H7 (cell line): Measurements from ENCODE around the gene CATSPERE. TPM values are rescaled to one million over a fixed set of nuclear protein-coding genes. Genes with fewer than 3 reads are reported as not detected.

Source experiments
- DNase-seq: peaks from one replicate; pipeline ENCODE4 v3.0.0; 2012
- H3K27me3 ChIP-seq: 2 replicates; pipeline ENCODE4 v1.6.0; 2011; ENCODE audit warnings: mild to moderate bottlenecking, low read length; ENCODE audit not compliant: control insufficient read depth, insufficient read depth
- H3K36me3 ChIP-seq: replicated peaks from 2 replicates; pipeline ENCODE4 v1.5.1; 2011; ENCODE audit warnings: low read length; ENCODE audit not compliant: control insufficient read depth, insufficient read depth
- H3K4me3 ChIP-seq: 2 replicates; pipeline ENCODE4 v1.5.1; 2011; ENCODE audit warnings: low read depth, mild to moderate bottlenecking, control low read depth, low read length, moderate library complexity; ENCODE audit not compliant: insufficient read depth
- total RNA-seq: library from RNA; depleted of rRNA; stranded (reverse); fragments of >200 nt; shearing (Covaris generic); gene quantifications from 2 replicates; pipeline ENCODE4 v1.2.3, GENCODE V29; 2014

The CATSPERE gene
- total RNA-seq, 1 experiment from 2014 or later: 0.14 TPM

DNA sequence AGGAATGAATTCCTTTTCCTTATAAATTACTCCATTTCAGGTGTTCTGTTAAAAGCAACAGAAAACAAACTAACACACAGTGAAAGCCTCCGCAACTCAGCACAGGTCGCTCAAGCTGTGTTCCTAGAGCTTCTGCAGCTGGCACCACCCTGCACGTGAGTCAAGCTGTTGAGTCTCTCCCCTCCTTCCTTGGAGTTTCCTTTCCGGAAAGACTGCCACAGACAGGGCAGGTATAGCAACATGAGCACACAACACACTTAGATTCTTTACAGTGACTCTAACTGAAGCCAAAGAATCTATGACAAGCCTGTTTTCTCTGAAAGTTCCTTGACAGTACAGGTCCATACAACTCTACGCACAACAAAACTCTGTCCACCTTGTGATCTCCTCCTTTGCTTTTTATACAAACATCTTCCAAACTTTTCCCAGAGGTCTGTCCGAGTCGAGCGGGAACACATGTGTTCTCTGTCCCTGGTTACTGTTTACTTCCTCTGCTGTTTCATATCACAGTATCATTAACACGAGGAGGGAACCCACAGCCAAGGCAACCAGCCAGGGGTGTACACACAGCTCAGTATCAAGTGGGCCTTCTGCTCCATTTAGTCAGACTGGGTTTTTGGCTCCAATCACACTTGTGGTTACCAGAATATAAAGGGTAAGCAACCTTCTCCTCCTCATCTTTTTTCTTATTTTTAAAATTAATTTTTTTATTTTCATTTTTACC, 153.2 kb downstream of the CATSPERE start:
- H3K4me3 ChIP-seq: no peak overlapping the region
- no peak for DNase-seq
- no peaks in the 10 kb centered on the region for H3K36me3 ChIP-seq
- no peaks in the 10 kb centered on the region for H3K27me3 ChIP-seq

DNA sequence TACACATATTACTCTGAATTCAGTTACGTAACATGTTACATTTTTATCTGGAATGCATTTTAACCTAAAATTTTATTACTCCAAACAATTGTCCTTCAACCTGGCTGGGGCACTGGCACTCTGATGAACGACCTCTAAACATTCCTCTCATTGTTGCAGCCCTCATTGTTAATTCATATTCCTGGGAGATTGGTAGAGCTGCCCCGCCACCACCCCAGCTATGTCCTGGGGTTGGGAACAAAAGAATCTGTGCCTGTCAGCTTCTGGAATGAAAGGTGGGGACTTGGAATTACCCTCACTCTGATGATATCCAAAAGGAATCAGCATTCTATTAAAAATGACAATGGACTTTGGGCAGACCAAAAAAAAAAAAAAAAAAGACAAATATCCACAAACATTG, 153.8 kb downstream of the CATSPERE start:
- Histone ChIP-seq H3K27me3 (no peaks in the 10 kb centered on the region), H3K36me3 (no peaks in the 10 kb centered on the region), H3K4me3 (no peak overlapping the region)
- DNase-seq: no peak

DNA sequence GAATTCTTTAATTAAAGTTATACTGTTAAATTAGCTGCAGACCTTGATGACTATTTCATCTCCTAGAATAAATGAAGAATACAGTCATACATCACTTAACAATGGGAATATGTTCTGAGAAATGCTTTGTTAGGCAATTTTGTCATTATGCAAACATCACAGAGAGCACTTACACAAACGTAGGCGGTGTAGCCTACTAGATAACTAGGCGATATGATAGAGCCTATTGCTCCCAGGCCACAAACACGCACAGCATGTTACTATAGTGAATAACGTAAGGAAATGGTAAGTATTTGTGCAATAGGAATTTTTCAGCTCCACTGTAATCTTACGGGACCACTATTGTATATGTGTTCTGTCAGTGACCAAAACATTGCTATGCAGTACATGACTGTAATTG, 154.2 kb downstream of the CATSPERE start:
- Histone ChIP-seq H3K27me3 (no peaks in the 10 kb centered on the region), H3K36me3 (no peaks in the 10 kb centered on the region), H3K4me3 (no peak overlapping the region)
- DNase-seq: no peak

DNA sequence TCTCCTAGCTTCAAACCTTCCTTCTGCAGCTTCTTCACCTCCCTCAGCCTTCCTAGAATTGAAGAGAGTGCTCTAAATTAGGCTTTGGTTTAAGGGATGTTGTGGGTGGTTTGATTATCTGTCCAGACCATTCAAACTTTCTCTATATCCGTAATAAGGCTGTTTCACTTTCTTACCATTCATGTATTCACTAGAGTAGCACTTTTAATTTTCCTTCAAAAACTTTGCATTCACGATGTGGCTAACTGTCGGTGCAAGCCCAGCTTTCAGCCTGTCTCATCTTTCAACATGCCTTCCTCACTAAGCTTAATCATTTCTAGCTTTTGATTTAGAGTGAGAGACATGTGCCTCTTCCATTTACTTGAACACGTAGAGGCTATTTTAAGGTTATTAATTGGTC, 165.6 kb downstream of the CATSPERE start:
- H3K36me3 ChIP-seq: no peaks in the 10 kb centered on the region
- no peaks in the 10 kb centered on the region for H3K27me3 ChIP-seq
- no peak overlapping the region for H3K4me3 ChIP-seq
- no peak for DNase-seq

DNA sequence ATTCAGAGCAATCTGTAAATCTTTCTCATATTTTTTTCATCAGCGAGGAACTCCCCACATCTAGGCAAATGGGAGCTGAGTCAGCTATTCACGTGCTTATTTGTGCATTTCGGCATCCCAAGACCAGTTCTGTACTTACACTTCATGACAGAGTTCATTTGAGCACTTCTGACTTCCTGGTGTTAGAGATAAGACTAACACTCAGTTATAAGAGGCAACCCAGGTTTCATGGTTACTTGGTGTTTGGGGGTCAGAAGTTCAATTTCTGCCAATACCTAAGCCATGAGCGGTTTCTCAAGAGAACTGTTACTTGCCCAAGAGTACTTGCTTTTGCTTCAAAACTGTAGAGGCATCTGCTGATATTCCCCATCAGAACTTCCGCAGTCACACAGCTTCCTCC, 167.7 kb downstream of the CATSPERE start:
- H3K27me3 ChIP-seq: no peaks in the 10 kb centered on the region
- no peaks in the 10 kb centered on the region for H3K36me3 ChIP-seq
- DNase-seq: no peak
- no peak overlapping the region for H3K4me3 ChIP-seq

DNA sequence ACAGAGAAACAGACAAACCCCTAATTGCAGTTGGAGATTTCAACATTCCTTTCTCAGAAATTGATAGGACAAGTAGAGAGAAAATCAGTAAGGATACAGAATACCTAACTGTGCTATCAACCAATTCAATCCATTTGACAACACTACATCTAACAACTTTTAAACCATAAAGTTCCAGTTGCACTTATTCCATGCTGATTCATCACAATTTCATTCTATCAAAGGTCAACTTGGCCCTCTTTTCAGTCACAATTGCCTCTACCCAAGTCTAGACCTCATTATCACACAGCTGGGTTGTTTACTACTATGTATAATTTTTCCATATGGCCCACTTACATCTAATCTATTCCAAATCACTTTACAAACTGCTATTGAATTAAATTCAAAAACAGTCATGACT, 172.1 kb downstream of the CATSPERE start:
- Histone ChIP-seq H3K36me3 (no peaks in the 10 kb centered on the region), H3K27me3 (no peaks in the 10 kb centered on the region), H3K4me3 (no peak overlapping the region)
- no peak for DNase-seq

DNA sequence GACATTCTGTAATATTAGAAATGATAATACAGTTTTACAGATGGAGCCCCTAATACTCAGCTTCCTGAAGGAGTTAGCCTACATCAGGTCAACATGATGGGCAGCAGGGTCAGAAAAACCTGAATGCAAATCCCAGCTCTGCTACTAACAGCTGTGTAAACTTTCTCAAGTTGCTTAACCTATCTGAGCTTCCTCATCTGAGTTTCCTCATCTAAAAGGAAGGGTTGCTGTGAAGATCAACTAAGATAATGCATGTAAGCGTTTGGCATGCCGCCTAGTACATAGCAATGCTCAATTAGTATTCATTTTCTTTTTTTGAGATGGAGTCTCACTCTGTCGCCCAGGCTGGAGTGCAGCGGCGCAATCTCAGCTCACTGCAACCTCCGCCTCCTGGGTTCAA, 173.5 kb downstream of the CATSPERE start:
- no peak for DNase-seq
- H3K4me3 ChIP-seq: no peak overlapping the region
- H3K36me3 ChIP-seq: no peaks in the 10 kb centered on the region
- no peaks in the 10 kb centered on the region for H3K27me3 ChIP-seq

DNA sequence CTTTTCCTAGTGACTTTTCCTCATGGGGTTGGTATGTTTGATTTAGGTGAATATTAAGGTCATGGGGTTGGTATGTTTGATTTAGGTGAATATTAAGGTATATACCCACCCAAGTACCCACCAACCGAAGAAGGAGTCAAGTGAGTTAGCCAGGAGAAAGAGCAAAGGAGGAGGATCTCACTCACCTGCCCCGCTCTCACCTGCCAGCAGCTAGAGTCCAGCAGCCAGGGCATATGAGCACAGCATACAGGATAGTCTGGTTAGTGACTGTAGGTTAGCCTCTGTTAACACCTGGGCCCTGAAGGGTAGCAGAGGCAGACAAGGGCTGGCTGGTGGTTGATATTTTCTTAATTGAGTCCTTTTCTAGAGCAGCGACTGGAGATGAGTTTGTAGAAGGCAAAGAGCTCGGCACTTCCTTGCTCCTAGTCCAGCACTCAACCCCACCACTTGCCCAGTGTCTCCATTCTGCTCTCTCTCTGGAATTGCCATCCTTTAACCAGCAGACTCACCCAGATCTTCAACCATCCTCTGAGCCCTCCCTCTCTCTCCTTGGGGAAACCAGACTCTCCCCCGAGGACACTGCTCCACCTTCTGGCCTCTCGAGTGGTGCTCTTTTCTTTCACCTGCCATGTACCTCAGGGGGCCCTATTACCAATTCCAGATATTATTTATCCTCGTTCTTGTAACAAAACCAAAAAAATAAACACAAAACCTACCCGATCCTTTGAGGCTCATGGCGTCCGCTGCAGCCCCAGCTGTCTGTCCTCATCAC, 175.6 kb downstream of the CATSPERE start:
- DNase-seq: peak; percentile 51
- no peaks in the 10 kb centered on the region for H3K36me3 ChIP-seq
- H3K27me3 ChIP-seq: no peaks in the 10 kb centered on the region
- H3K4me3 ChIP-seq: no peak overlapping the region

DNA sequence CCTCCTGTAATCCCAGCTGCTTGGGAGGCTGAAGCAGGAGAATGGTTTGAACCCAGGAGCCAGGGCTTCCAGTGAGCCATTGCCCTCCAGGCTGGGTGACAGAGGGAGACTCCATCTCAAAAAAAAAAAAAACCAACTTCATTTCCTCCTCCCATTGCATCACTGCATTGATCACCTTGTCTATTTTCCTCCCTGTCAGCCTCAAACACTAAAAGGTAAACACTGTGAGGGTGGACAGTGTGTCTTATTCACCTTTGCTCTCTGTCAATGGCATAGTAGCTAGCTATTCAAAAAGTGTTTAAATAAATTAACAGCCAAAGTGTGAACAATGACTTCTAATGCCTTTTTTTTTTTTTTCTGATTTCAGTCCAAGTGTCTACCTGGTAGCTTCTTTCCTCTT, 178.5 kb downstream of the CATSPERE start:
- Histone ChIP-seq H3K36me3 (no peaks in the 10 kb centered on the region), H3K4me3 (no peak overlapping the region), H3K27me3 (no peaks in the 10 kb centered on the region)
- no peak for DNase-seq

DNA sequence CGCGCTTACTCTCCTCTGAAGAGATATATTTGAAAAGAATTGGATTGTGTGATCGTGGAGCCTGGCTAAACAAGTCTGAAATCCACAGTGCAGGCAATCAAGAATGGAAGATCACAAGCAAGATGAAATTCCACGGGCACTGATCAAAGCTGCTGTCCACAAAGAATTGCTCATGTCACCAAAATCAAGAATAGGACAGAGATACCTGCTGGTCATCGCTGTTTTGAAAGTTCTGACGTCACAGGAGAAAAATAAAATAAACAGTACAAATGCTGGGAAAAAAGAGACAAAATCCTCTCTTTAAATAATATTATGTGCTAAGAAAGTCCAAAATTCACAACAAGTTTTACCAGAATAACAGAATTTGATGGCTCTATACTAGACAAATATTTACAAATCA, 179.8 kb downstream of the CATSPERE start:
- H3K4me3 ChIP-seq: no peak overlapping the region
- H3K27me3 ChIP-seq: no peaks in the 10 kb centered on the region
- no peak for DNase-seq
- no peaks in the 10 kb centered on the region for H3K36me3 ChIP-seq

DNA sequence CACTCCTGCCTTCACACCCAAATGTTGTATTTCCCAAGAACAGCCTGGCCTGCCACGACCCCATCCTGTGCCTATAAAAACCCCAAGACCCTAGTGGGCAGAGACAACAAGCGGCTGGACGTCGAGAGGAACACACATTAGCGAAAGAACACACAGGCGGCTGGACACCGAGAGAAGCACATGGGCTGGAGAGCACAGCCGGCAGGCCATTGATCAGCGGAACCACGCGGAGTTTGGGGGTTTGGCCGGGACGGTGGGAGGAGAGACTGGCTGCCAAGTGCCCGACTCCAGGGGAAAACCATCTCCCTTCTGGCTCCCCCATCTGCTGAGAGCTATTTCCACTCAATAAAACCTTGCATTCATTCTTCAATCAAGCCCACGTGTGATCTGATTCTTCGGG, 181.5 kb downstream of the CATSPERE start:
- Histone ChIP-seq H3K27me3 (no peaks in the 10 kb centered on the region), H3K4me3 (no peak overlapping the region), H3K36me3 (no peaks in the 10 kb centered on the region)
- DNase-seq: no peak

DNA sequence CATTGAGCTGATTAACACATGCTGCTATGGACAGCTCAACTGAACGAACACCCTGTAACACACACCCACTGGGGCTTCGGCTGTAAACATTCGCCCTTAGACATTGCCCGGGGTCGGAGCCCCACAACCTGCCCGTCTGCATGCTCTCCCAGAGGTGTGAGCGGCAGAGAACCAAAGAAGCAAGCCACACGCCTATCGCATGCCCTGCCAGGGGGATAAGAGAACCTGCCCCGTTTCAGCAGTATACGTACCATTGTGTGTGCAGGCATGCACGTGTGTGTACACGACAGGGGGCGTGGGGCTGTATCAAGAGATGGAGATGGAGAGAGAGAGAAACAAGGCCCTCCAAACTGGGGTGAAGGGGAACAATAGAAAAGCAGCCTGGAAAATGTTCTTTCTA, 181.9 kb downstream of the CATSPERE start:
- no peak for DNase-seq
- Histone ChIP-seq H3K4me3 (no peak overlapping the region), H3K36me3 (no peaks in the 10 kb centered on the region), H3K27me3 (no peaks in the 10 kb centered on the region)

DNA sequence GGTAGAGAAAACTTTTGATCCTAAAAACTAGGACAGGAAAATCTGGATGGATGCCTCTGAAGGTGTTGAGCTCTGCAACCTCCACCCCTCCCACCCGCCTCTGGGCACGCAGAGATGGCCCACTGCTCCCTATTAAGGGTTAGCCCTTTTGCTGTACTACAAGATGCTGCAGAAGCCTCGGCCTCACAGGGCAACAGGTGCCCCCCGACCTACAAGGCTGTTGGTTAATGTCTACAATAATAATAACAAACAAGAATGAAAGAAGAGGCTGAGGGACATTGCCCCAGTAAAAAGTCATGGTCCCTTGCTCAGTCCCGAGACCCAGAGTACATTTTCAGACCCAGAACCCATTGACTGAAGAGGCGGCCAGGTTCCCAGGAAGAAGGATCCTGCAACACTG, 184.3 kb downstream of the CATSPERE start:
- Histone ChIP-seq H3K27me3 (no peaks in the 10 kb centered on the region), H3K4me3 (no peak overlapping the region), H3K36me3 (no peaks in the 10 kb centered on the region)
- no peak for DNase-seq

DNA sequence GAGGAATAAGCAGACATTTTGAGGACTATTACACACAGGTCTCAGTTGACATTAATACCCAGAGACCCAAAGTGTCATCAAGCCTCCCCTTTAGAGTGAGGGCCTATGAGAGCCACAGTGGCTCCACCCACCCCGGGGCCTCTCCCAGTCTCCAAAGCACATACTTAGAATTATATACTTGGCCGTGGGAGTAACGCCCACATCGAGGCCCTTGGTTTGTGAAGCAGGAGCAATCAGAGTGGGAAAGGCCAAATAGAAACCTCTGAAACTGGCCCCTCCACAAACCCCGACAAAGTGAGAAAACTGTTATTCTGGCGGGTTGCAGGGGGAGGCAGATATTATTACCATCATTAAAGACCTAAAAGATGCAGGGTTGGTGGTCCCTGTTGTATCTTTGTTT, 184.8 kb downstream of the CATSPERE start:
- H3K36me3 ChIP-seq: no peaks in the 10 kb centered on the region
- DNase-seq: no peak
- H3K27me3 ChIP-seq: no peaks in the 10 kb centered on the region
- H3K4me3 ChIP-seq: no peak overlapping the region

DNA sequence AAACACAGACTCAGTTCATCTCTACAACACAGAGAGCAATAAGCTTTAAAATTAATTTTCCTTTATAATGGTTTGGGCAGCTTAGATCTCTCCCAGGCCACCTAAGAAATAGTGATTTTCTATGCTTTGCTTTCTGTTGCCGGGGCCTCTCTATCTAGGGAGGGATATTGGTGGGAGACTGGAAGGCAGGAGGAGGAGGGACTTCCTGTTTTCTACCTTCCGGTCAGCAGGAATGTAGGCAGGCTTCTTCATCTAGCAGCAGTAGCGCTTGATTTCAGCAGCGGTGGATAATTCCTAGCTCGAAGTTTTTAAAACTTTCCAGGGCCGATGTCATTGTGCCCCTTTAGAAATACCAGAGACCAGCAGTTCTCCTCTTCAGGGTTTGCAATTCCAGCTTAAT, 186.7 kb downstream of the CATSPERE start:
- no peaks in the 10 kb centered on the region for H3K36me3 ChIP-seq
- DNase-seq: no peak

More for the DNA sequence above, 186.7 kb downstream of the CATSPERE start:
- Histone ChIP-seq H3K4me3 (no peak overlapping the region), H3K27me3 (no peaks in the 10 kb centered on the region)
